Keratinocyte (primary cell): Measurements from ENCODE around the gene TMEM132D.

Experiments
- EZH2 ChIP-seq: IDR thresholded peaks from one replicate; pipeline ENCODE4 v1.6.1; 2012; ENCODE audit warnings: inconsistent platforms, mild to moderate bottlenecking, low read length, moderate library complexity
- TF ChIP-seq, protein P1 (sequence below), 3 experiments: IDR thresholded peaks in 1 of 3; conservative IDR thresholded peaks in 1 of 3; optimal IDR thresholded peaks in 1 of 3; 2 replicates in 2 of 3; 3 replicates in 1 of 3; pipeline versions ENCODE3 to v1.5.1; 2011; ENCODE audit warnings: low read length in 3 of 3, mild to moderate bottlenecking in 3 of 3, moderate library complexity in 2 of 3, control low read depth in 1 of 3, inconsistent platforms in 1 of 3; ENCODE audit not compliant: insufficient read depth in 2 of 3; ENCODE audit errors: extremely low read depth in 1 of 3

DNA sequence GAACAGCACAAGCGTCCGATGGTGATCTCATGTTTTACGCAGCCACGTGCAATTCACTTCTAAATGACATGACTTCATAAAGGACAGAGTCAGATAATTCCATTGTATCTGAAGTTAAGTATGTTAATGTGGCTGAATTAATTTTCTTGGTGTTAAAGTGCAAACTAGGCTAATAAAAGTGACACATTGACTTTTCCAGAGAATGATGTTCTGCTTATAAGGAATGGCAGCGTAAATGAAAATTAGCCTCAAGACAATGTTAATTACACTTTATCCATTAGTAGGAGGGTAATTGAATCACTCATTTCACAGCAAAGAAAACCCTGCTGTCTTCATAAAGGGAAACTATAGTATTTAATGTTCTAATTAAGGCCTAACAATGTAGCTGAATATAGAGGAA, 624.1 kb downstream of the TMEM132D start:
- TF ChIP-seq EZH2: no peak
- TF ChIP-seq, protein P1, sequence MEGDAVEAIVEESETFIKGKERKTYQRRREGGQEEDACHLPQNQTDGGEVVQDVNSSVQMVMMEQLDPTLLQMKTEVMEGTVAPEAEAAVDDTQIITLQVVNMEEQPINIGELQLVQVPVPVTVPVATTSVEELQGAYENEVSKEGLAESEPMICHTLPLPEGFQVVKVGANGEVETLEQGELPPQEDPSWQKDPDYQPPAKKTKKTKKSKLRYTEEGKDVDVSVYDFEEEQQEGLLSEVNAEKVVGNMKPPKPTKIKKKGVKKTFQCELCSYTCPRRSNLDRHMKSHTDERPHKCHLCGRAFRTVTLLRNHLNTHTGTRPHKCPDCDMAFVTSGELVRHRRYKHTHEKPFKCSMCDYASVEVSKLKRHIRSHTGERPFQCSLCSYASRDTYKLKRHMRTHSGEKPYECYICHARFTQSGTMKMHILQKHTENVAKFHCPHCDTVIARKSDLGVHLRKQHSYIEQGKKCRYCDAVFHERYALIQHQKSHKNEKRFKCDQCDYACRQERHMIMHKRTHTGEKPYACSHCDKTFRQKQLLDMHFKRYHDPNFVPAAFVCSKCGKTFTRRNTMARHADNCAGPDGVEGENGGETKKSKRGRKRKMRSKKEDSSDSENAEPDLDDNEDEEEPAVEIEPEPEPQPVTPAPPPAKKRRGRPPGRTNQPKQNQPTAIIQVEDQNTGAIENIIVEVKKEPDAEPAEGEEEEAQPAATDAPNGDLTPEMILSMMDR (optimal IDR thresholded peaks at IDR 0.05 in 1 of 3, IDR thresholded peaks at IDR 0.05 in 1 of 3, conservative IDR thresholded peaks at IDR 0.05 in 1 of 3; ENCODE audit: extremely low read depth in 1 of 3, insufficient read depth in 2 of 3, low read length in 3 of 3): no peak
